ENCODE results near the gene LCLAT1. TPM values are rescaled to one million over a fixed set of nuclear protein-coding genes. Genes with fewer than 3 reads are reported as not detected.

Gene LCLAT1
- total and polyA plus RNA-seq, 2 donors (not counting 1 experiment from before 2014, with no cell fraction given), result 5.1 to 21.9 TPM

DNA sequence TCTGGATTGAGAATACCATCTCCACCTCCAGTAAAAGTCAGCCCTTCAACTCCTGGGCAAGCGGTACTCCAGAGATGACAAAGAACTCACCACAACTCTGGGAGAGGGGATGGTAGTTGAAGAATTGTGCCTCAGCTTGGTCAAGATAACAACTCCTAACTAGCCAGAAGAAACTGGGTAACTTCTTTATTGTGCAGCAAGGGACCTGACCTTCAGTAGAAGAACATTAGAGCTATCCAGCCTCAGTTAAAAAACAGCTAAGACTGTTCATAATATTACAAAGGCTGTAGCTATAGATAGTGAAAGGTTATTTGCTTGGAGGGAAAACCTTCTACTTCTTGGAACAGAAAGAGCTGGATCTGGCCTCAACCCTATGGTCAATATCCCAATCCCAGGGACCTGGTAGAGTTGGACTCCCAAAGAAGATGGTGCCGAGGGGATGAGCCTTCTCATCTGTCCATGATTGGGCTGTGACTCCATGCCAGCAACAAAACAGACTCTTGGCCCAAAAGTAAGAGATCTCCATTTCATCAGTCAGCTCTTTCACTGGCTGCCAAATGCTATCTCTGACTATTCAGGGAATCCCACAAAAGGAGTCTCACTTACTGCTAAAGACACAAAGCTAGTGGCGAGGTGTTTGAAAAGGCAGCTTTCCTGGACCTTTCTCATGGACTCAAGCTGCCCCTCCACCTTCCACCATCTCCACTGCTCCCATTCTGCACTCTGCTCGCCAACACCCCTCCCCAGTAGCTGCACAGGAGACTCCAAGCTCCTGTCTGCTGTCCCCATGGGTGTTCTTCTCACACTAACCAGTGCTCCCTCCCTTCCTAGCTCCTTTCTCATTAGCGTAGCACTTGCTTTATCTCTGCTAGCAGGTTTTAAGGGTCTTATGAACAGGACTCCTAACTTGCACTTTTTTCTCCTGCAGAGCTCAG lies 214.4 kb downstream of the LCLAT1 start:
- 93% methylated on average over 4 of the region's 5 CpGs for WGBS (ENCODE audit: insufficient coverage)
- no peak overlapping the region for H3K4me3 ChIP-seq (ENCODE audit: control extremely low read depth in 1 of 5, extremely low read depth in 1 of 5, insufficient read depth in 1 of 5, low read depth in 2 of 5, low read length in 4 of 5)
- ChIA-PET POLR2A (interaction anchor here (0.6 kb wide), 1 partner anchor 358 kb away, joined by 3 read pairs; no protein-coding TSS in a partner anchor), CTCF (interaction anchor here (1.2 kb wide), 1 partner anchor 50 kb away, joined by 3 read pairs; no protein-coding TSS in a partner anchor)
- DNase-seq, result no peak
- no peaks in the 10 kb centered on the region for H3K36me3 ChIP-seq (replicated peaks in 1 of 2; ENCODE audit: control extremely low read depth in 1 of 2, control insufficient read depth in 1 of 2, extremely low read depth in 1 of 2, insufficient read depth in 2 of 2, low read length in 1 of 2)
- H3K79me2 ChIP-seq (ENCODE audit: control insufficient read depth, insufficient read depth, low read length), result no peaks in the 10 kb centered on the region
- H3K27me3 ChIP-seq (replicated peaks in 1 of 4; ENCODE audit: control extremely low read depth in 1 of 4, control insufficient read depth in 3 of 4, insufficient read depth in 4 of 4, low read length in 3 of 4), result peaks cover 0 to 15% (median 0%) of the 10 kb centered on the region in 4 experiments
- H3K4me3 Mint-ChIP-seq, result no peak overlapping the region
- no peak for ATAC-seq (ENCODE audit: low read depth)
- H3K27me3 Mint-ChIP-seq, result peaks cover 5% of the 10 kb centered on the region
- no peaks in the 10 kb centered on the region for H3K9me3 Mint-ChIP-seq (ENCODE audit: insufficient read depth)
- no peak for TF ChIP-seq EZH2 (IDR thresholded peaks at IDR 0.05; ENCODE audit: borderline replicate concordance, insufficient read depth, low read depth, low read length, poor library complexity, severe bottlenecking)
- TF ChIP-seq, protein P1, sequence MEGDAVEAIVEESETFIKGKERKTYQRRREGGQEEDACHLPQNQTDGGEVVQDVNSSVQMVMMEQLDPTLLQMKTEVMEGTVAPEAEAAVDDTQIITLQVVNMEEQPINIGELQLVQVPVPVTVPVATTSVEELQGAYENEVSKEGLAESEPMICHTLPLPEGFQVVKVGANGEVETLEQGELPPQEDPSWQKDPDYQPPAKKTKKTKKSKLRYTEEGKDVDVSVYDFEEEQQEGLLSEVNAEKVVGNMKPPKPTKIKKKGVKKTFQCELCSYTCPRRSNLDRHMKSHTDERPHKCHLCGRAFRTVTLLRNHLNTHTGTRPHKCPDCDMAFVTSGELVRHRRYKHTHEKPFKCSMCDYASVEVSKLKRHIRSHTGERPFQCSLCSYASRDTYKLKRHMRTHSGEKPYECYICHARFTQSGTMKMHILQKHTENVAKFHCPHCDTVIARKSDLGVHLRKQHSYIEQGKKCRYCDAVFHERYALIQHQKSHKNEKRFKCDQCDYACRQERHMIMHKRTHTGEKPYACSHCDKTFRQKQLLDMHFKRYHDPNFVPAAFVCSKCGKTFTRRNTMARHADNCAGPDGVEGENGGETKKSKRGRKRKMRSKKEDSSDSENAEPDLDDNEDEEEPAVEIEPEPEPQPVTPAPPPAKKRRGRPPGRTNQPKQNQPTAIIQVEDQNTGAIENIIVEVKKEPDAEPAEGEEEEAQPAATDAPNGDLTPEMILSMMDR (IDR thresholded peaks at IDR 0.05), result no peak
- H3K4me1 ChIP-seq (ENCODE audit: control insufficient read depth in 2 of 2, insufficient read depth in 2 of 2, low read length in 2 of 2), result no peaks in the 10 kb centered on the region
- no peak overlapping the region for H3K9ac ChIP-seq (ENCODE audit: low read length)
- intact Hi-C loops (cut with micrococcal nuclease), result no loop called here
- no peak overlapping the region for H2AFZ ChIP-seq (ENCODE audit: insufficient read depth, low read depth, low read length, poor library complexity, severe bottlenecking)
- H3K27ac Mint-ChIP-seq, result no peak overlapping the region
- no peak overlapping the region for H3K4me2 ChIP-seq (replicated peaks; ENCODE audit: low read depth, low read length, poor library complexity, severe bottlenecking)
- H3K9me3 ChIP-seq (ENCODE audit: control extremely low read depth in 1 of 3, control insufficient read depth in 2 of 3, insufficient read depth in 1 of 3, low read length in 2 of 3), result peaks cover 0 to 13% (median 8%) of the 10 kb centered on the region in 3 donors
- no peaks in the 10 kb centered on the region for H3K4me1 Mint-ChIP-seq
- no peak overlapping the region for H3K27ac ChIP-seq (ENCODE audit: low read length in 2 of 2)
- H4K20me1 ChIP-seq (ENCODE audit: control insufficient read depth, insufficient read depth, low read length, poor library complexity, severe bottlenecking), result no peaks in the 10 kb centered on the region

Data from B cell (primary cell).